HEK293 (cell line): ENCODE results near the gene FOXK2.
A peak's percentile ranks its signal among the peaks of the same experiment; 100 is the strongest.

Source experiments
- BCL6B ChIP-seq: fragments of 450-650 bp; formaldehyde crosslinking; IDR thresholded peaks from 2 replicates; pipeline ENCODE4 v1.5.1; 2017; ENCODE audit warnings: missing biosample characterization, missing genetic modification characterization
- CTCF ChIP-seq: fragments of 450-650 bp; formaldehyde crosslinking; IDR thresholded peaks from 2 replicates; pipeline ENCODE4 v1.5.1; 2016; ENCODE audit warnings: missing biosample characterization, missing genetic modification characterization
- GLI2 ChIP-seq: fragments of 450-650 bp; formaldehyde crosslinking; IDR thresholded peaks from 2 replicates; pipeline ENCODE4; 2017; ENCODE audit warnings: missing biosample characterization, missing genetic modification characterization, low read depth, borderline replicate concordance
- PATZ1 ChIP-seq: fragments of 450-650 bp; formaldehyde crosslinking; IDR thresholded peaks from 2 replicates; pipeline ENCODE4 v1.5.1; 2016; ENCODE audit warnings: missing biosample characterization, missing genetic modification characterization
- REST ChIP-seq: fragments of 450-650 bp; formaldehyde crosslinking; IDR thresholded peaks from 2 replicates; pipeline ENCODE4 v1.5.1; 2016; ENCODE audit warnings: missing biosample characterization, missing genetic modification characterization
- ZNF121 ChIP-seq: fragments of 450-650 bp; formaldehyde crosslinking; IDR thresholded peaks from 2 replicates; pipeline ENCODE4 v1.5.1; 2016; ENCODE audit warnings: missing biosample characterization, missing genetic modification characterization
- ZNF292 ChIP-seq: fragments of 450-650 bp; formaldehyde crosslinking; IDR thresholded peaks from 2 replicates; pipeline ENCODE4 v1.5.1; 2016; ENCODE audit warnings: low read depth, missing biosample characterization, missing genetic modification characterization, borderline replicate concordance
- ZNF341 ChIP-seq: fragments of 450-650 bp; formaldehyde crosslinking; IDR thresholded peaks from 2 replicates; pipeline ENCODE4; 2016; ENCODE audit warnings: low read depth, missing biosample characterization, missing genetic modification characterization
- ZNF510 ChIP-seq: fragments of 450-650 bp; formaldehyde crosslinking; IDR thresholded peaks from 2 replicates; pipeline ENCODE4 v1.5.1; 2018; ENCODE audit warnings: mild to moderate bottlenecking, missing genetic modification characterization, missing biosample characterization; ENCODE audit not compliant: insufficient replicate concordance
- ZNF561 ChIP-seq: fragments of 450-650 bp; IDR thresholded peaks from 2 replicates; pipeline ENCODE4 v1.5.1; 2018; ENCODE audit warnings: missing biosample characterization, missing genetic modification characterization, borderline replicate concordance
- ZNF629 ChIP-seq: fragments of 450-650 bp; formaldehyde crosslinking; IDR thresholded peaks from 2 replicates; pipeline ENCODE4 v1.5.1; 2017; ENCODE audit warnings: missing biosample characterization, missing genetic modification characterization
- ZNF654 ChIP-seq: fragments of 450-650 bp; formaldehyde crosslinking; IDR thresholded peaks from 2 replicates; pipeline ENCODE4 v1.5.1; 2016; ENCODE audit warnings: low read depth, missing biosample characterization, missing genetic modification characterization

GRCh38 chr17:82545071-82545462 is 25.5 kb downstream of the FOXK2 start:
- no peak for TF ChIP-seq CTCF (tag by site-specific recombination)
- TF ChIP-seq ZNF292 (tag by site-specific recombination) = no peak
- no peak for TF ChIP-seq GLI2 (tag by site-specific recombination)
- no peak for TF ChIP-seq BCL6B (tag by site-specific recombination)
- TF ChIP-seq ZNF561 (tag by site-specific recombination) = no peak
- no peak for TF ChIP-seq ZNF510 (tag by site-specific recombination)
- no peak for TF ChIP-seq REST
- TF ChIP-seq ZNF341 (tag by site-specific recombination) = no peak
- no peak for TF ChIP-seq PATZ1 (tag by site-specific recombination)
- peak; percentile 82 for TF ChIP-seq ZNF629 (tag by site-specific recombination)
- no peak for TF ChIP-seq ZNF121 (tag by site-specific recombination)
- TF ChIP-seq ZNF654 (tag by site-specific recombination) = no peak
